Stimulated activated CD4-positive, alpha-beta T cell treated with anti-CD3 and anti-CD28 coated beads, Interleukin-12 subunit alpha, Interleukin-12 subunit beta, amount 100 ng/mL, for 24 hours (primary cell): ENCODE results near the gene RPS3A.
"Not testable (repeated sequence)": the region's sequence is repeated elsewhere in the genome, so short reads cannot be mapped to it uniquely, and the experiment has no call there.

Source experiments
- DNase-seq, 2 experiments: peaks; one replicate each; pipeline ENCODE4 v3.0.0-alpha.2; 2020; ENCODE audit warnings: low read depth in 2 of 2

Gene RPS3A

DNA sequence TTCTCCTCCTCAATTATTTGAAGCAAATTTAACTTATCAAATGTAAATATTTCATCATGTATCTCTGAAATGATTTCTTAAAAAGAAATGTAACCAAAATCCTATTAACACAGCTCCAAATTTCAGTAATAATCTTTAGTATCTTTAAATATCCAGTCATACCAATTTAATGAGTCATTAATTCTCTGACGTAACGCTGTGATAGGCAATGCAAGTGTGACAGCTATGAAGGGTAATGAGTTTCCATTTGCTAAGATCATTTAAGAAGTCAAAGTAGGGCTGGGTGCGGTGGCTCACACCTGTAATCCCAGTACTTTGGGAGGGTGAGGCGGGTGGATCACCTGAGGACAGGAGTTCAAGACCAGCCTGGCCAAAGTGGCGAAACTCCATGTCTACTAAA lies 15.6 kb downstream of the RPS3A start:
- no peak for DNase-seq

DNA sequence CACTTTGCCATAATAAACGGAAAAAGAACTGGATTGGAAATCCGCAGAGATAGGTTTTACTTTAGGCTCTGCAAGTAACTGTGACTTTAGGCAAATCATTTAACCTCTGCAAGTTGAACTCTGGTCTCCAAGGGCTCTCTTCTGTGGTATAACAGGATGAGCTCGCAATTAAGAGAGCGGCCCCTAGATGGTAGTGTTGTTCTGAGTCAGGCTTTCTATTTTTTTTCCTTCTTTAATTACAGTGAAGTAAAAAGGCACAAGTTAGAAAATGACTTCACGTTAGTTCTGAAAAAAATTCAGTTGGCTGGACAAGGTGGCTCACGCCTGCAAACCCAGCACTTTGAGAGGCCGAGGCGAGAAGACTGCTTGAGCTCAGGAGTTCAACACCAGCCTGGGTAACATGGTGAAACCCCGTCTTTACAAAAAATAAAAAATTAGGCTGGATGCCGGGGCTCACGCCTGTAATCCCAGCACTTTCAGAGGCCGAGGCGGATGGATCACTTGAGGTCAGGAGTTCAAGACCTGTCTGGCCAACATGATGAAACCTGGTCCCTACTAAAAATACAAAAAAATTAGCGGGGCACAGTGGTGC lies 18.0 kb downstream of the RPS3A start:
- peak in 1 of 2 experiments; percentile 35 for DNase-seq

DNA sequence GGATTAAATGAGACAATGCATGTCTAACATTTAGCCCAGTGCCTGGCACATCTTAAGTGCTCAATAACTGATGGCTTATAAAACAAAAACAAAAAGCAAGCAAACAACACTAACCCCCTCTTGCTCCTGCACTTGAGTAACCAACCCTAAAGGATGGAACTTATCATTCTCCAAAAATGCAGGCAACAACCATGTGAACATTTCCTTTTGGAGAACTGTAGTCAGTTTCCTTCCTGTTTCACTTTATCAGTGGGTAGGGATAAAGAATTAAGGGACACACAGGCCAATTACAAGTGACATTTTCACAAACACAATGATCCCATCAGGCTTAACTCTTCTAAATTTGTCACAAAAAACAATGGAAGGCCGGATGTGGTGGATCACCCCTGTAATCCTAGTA lies 30.4 kb downstream of the RPS3A start:
- no peak for DNase-seq

DNA sequence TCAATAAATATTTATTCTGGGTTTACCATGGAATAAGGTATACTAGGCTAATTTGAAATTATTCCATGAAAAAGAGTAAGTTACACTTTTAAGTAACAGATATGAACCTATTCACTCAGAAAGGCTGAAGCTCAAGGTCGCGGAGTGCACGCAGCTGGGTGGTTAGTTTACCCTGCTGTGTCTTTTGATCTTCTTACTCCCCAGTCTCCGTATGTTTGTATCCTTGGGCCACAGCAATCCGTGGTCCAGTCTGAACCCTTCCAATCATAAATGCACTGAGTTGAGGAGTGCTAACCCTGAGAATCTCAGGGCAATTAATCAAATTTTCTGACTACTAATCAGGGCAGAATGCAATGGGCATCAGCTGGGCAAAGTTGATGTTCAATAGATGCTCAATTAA lies 33.9 kb downstream of the RPS3A start:
- DNase-seq = no peak

DNA sequence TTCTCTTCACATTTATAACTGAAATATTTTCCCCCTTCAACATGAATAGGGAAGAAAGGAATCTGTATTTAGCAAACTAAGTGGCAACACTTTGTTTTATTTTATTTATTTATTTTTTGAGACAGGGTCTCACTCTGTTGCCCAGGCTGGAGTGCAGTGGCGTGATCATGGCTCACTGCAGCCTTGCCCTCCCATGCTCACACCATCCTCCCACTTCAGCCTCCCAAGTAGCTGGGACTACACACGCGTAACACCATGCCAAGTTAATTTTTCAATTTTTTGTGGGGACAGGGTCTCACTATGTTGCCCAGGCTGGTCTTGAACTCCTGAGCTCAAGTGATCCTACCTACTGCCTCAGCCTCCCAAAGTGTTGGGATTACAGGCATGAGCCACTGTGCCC lies 36.6 kb downstream of the RPS3A start:
- DNase-seq = not testable (repeated sequence)

DNA sequence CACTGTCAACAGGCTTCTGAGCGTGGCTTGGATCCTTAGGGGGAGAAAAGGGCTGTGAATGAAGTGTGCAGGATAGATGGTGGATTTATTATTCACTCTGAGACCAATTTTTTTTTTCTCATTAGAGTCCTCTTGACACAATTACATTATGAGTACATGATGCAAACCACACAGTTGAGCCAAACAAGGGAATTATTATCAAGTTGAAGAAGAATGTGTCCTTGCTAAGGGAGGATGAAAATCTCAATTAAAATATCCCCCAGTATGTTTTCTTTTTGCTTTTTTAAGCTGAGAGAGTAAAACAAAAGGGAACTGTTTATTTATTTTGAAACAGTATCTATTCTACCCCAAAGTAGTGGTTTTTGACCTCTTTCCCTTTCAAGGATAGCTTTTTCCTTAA lies 40.4 kb downstream of the RPS3A start:
- no peak for DNase-seq

DNA sequence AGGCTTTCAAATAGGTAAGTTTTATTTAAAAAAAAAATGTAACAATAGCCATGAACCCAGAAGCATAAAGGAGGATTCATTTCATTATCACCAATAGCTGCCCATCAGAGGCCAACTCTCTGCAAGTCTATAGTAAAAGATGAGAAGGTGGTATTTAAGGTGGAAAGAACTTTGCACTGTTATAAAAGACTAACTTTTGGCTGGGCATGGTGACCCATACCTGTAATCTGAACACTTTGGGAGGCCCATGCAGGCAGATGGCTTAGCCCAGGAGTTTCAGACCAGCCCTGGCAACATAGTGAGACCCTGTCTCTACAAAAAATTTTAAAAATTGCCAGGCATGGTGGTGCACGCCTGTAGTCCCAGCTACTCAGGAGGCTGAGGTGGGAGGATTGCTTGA lies 43.3 kb downstream of the RPS3A start:
- DNase-seq = no peak

DNA sequence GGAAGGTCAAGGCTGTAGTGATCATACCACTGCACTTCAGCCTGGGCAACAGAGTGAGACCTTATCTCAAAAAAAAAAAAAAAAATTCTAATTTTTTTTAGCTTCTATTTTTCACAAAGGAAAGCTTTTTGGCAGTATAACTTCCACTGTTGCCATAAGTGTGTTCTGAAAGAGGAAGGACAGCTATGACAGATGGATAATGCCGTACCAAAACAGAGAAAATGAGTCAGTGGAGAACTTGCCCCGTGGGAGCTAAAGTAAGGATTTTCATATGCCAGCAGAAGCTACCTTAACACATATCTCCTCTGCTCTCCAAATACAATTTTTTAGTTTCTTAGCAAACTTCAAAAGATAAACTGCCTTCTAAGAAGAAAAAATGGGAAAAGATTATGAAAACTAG lies 43.7 kb downstream of the RPS3A start:
- DNase-seq = no peak

DNA sequence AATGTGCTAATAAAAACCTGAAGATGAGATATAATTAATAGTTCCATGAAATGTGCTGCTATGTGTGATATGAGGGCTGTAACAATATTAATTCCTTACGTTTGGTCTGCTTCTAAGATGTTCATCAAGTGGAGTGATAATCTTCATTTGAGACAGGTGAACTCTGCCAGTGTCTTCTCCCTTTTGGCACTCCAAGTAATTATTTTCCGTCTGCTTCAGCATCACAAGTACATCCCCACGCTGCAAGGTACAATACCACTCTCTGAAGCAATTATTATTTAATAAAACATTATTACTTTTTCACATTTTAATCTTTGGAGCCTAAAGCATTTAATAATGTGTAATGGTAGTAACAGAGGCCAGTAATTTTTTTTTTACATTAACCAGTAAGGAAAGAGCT lies 44.4 kb downstream of the RPS3A start:
- DNase-seq = no peak

DNA sequence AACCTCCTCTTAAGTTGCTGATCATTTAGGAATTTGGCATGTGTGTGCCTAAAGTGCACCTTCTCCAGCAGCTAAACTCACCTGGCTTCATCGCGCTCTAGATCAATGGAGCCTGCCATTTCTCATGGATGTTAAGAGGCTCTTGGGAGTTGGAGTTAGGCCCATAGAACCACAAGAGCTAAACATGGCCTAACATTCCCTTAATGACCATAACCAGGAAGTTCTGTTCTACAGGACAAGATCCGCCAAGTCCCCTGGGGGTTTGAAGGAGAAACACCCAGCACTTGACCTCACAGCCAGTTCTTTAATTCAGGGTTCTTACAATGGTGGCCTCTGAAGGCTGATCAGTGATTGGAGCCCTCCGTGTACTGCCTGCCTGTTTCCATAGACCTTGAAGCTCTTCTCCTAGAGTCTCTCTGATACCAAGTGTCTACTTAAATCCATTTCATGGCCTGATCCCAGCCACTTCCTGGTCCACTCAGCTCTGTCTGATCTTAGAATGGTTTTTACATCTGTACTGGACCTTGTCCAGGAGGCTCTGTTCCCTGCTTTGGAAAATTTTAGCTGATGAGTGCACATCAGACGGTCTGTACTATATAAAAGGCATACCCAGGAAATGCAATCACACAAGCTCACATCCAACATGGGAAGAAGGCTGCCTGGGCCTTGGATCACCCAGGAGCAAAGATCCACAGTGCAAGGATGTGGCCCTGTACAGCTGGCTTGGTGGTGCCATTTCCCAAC lies 45.1 kb downstream of the RPS3A start:
- no peak for DNase-seq

DNA sequence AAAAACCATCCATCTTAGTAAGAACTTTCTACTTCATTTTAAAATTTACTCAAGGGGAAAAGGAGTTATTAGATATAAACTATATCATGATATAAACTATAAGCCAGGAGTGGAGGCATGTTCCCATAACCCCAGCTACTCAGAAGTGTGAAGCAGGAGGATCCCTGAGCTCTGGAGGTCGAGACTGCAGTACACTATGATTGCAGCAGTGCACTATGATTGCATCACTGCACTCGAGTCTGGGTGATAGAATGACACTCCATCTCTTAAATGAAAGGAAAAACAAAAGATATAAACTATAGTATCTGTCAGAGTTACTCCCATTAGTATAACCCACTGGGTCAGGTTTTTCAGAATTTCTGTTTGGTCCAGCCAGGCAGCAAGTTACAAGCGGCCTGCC lies 47.6 kb downstream of the RPS3A start:
- DNase-seq = no peak

DNA sequence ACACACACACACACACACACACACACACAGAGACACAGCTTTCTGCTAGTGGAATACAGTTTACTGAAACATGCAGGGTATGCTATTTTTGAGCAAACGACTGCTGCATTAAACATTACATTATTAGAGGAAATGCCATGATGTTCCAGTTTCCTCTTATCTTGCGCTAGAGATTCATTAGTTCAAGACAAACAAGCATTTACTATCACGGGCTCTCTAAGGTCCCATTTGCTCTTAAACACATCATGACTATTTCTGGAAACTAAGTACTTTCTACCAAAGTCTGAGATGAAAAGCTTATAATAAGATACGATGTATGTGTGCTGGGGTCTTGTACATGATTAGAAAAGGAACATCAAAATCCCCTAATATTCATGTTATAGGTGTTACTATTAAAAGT lies 48.8 kb downstream of the RPS3A start:
- no peak for DNase-seq

DNA sequence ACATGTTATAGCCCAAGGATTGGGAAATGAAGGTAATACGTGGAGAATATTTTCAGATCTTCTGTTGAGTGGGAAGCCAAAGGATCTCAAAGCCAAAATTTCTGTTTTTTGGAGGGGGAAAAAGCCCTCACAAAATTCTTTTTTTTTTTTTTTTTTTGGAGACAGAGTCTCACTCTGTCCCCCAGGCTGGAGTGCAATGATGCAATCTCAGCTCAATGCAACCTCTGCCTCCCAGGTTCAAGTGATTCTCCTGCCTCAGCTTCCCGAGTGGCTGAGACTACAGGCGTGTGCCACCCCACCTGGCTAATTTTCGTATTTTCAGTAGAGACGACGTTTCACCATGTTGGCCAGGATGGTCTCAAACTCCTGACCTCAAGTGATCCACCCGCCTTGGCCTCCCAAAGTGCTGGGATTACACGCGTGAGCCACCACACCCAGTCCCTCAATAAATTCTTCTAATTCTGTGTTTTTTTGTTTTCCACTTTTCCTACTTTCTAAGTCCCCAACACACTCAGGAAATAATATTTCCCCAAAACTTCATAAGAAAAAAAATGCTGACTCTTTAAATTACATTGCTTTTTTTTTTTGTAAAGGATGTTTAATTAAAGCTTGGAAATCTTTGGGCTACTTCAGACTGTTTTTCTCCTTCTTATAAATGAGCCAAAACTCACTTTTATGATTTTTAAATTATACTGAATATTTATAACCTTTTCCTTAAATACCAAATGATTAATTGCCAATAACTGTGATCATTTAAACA lies 51.6 kb downstream of the RPS3A start:
- DNase-seq = no peak

DNA sequence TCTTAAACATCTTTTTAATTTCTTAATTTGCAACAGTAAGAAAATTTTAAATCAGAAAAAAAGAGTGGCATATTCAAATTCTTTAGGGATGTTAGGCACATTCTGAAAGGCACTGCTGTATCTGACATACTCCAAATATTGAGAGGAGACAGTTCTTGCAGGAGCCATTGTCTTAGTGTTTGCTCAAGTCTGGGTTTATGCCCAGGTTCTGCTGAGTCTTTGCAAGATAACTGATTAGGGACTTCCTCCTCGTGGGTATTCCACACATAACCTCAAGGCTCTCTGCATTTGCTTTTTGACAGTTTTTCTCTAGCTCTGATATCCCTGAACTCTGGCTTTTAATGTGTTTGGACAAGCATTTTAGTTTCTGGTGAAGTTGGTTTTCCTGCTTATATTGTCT lies 52.6 kb downstream of the RPS3A start:
- DNase-seq = no peak

DNA sequence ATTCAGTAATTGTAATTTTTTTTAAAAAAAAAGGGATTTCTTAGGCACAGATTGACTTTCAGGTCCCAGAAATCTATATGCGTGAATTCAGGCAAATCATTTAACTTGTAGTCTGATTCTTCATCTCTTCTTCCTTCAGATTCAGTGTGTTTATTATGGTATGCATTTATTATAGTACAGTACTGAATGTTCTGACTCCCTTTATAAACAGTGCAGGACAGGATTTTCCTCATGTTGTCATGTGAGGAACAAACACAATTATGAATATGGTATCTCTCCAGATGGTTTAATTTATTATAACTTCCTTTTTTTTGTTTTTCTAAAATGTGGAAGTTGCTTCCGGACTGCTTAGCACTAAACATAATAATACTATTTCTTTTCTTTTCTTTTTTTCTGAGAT lies 54.2 kb downstream of the RPS3A start:
- no peak for DNase-seq
